ENCODE data around the gene DCTD. TPM values are rescaled to one million over a fixed set of nuclear protein-coding genes. Genes with fewer than 3 reads are reported as not detected.

Gene DCTD
- total and polyA plus RNA-seq, 7 donors, result 30.5 to 63.4 (median 47.3) TPM

- no peaks in the 10 kb centered on the region for H3K4me1 ChIP-seq
- ATAC-seq (no peak), DNase-seq (no peak)
- no peak overlapping the region for H3K27ac ChIP-seq
- WGBS, 3 donors, result 92 to 96% (median 94%) methylated on average over 18 of the region's 18 CpGs
- no peak overlapping the region for H3K4me3 ChIP-seq
- H3K27me3 ChIP-seq (ENCODE audit: insufficient read depth in 3 of 3, low read length in 2 of 3), result no peaks in the 10 kb centered on the region
- intact Hi-C loops (cut with DNase I), result no loop called here
- H3K36me3 ChIP-seq (ENCODE audit: insufficient read depth in 1 of 2, low read depth in 1 of 2), result peaks cover 0 to 90% of the 10 kb centered on the region in 2 donors
- no peaks in the 10 kb centered on the region for H3K9me3 ChIP-seq
- no peak for TF ChIP-seq CTCF (IDR thresholded peaks at IDR 0.05)
Measured at GRCh38 chr4:182894681-182895275, 22.4 kb downstream of the DCTD start.

- no peak overlapping the region for H3K4me3 ChIP-seq
- no peak overlapping the region for H3K27ac ChIP-seq
- WGBS, 3 donors, result 86 to 93% (median 87%) methylated on average over 19 of the region's 19 CpGs
- no peak for TF ChIP-seq CTCF (IDR thresholded peaks at IDR 0.05)
- no peaks in the 10 kb centered on the region for H3K27me3 ChIP-seq (ENCODE audit: insufficient read depth in 3 of 3, low read length in 2 of 3)
- H3K4me1 ChIP-seq, result no peaks in the 10 kb centered on the region
- DNase-seq (no peak), ATAC-seq (no peak)
- intact Hi-C loops (cut with DNase I), result no loop called here
- no peaks in the 10 kb centered on the region for H3K9me3 ChIP-seq
- H3K36me3 ChIP-seq (ENCODE audit: insufficient read depth in 1 of 2, low read depth in 1 of 2), result peaks cover 0 to 90% of the 10 kb centered on the region in 2 donors
Measured at GRCh38 chr4:182893474-182894080, 23.6 kb downstream of the DCTD start.

GRCh38 chr4:182893047-182893446 is 24.1 kb downstream of the DCTD start:
- DNase-seq (no peak), ATAC-seq (no peak)
- Histone ChIP-seq H3K4me1 (no peaks in the 10 kb centered on the region), H3K27me3 (ENCODE audit: insufficient read depth in 3 of 3, low read length in 2 of 3) (no peaks in the 10 kb centered on the region), H3K27ac (no peak overlapping the region), H3K36me3 (ENCODE audit: insufficient read depth in 1 of 2, low read depth in 1 of 2) (peaks cover 0 to 89% of the 10 kb centered on the region in 2 donors), H3K4me3 (no peak overlapping the region), H3K9me3 (no peaks in the 10 kb centered on the region)
- WGBS, 3 donors, result 87 to 88% (median 88%) methylated on average over 6 of the region's 6 CpGs
- no peak for TF ChIP-seq CTCF (IDR thresholded peaks at IDR 0.05)
- intact Hi-C loops (cut with DNase I), result no loop called here

GRCh38 chr4:182890202-182890601 is 27.0 kb downstream of the DCTD start:
- Histone ChIP-seq H3K27ac (no peak overlapping the region), H3K4me1 (no peaks in the 10 kb centered on the region), H3K4me3 (no peak overlapping the region), H3K9me3 (no peaks in the 10 kb centered on the region), H3K36me3 (ENCODE audit: insufficient read depth in 1 of 2, low read depth in 1 of 2) (peaks cover 0 to 90% of the 10 kb centered on the region in 2 donors), H3K27me3 (ENCODE audit: insufficient read depth in 3 of 3, low read length in 2 of 3) (no peaks in the 10 kb centered on the region)
- WGBS, 3 donors, result 80 to 89% (median 83%) methylated on average over 10 of the region's 10 CpGs
- DNase-seq, result no peak
- intact Hi-C loops (cut with DNase I), result no loop called here
- ATAC-seq, result no peak
- no peak for TF ChIP-seq CTCF (IDR thresholded peaks at IDR 0.05)

GRCh38 chr4:182888891-182889290 is 28.3 kb downstream of the DCTD start:
- peaks cover 0 to 77% of the 10 kb centered on the region in 2 donors for H3K36me3 ChIP-seq (ENCODE audit: insufficient read depth in 1 of 2, low read depth in 1 of 2)

More at GRCh38 chr4:182888891-182889290, 28.3 kb downstream of the DCTD start:
- DNase-seq (no peak), ATAC-seq (no peak)
- intact Hi-C loops (cut with DNase I), result no loop called here
- H3K4me1 ChIP-seq, result no peaks in the 10 kb centered on the region
- no peak overlapping the region for H3K27ac ChIP-seq
- 51 to 55% (median 53%) methylated on average over 4 of the region's 4 CpGs for WGBS, 3 donors
- no peaks in the 10 kb centered on the region for H3K27me3 ChIP-seq (ENCODE audit: insufficient read depth in 3 of 3, low read length in 2 of 3)
- H3K4me3 ChIP-seq, result no peak overlapping the region
- no peaks in the 10 kb centered on the region for H3K9me3 ChIP-seq
- TF ChIP-seq CTCF (IDR thresholded peaks at IDR 0.05), result no peak

Data from psoas muscle (tissue), 8 donors.